ENCODE results near the gene MR1.

DNA sequence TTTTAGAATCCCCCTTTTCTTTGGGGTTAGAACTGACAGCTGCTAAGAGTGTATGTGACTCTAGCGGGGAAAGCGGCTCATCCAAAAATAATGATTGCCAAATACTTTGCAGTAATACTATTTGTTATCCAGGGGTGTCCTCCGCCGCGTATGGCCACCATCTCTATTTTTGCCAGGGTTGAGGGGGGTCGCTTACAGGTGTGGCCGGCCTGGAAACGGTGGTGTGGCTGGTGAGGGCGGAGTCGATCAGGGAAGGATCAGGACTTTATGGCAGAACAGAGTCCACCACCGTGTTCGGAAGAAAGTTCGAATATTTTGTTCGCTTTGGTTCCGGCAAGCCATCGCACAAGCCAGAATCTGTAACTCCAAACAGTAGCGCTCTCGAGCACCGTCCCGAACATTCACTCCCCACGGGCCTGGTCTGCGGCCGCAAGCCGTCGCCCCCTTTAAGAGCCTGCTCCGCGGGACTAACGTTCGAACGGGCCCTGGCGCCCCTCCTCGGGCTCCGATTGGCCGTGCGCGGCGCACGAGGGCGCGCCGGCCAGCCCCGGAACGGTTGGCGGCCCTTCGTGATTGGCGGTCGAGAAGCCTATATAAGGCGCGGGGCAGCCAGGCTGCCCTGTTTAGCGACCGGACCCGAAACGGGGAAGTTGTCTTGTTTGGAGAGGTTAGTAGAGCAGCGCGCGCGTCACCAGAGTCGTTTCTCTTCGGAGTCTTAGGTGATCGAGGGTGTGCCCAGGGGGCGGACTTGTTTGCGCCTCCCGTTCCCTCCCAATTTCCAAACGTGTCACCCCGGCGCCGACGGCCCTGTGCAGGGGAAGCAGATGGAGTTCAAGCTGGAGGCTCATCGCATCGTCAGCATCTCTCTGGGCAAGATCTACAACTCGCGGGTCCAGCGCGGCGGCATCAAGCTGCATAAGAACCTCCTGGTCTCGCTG lies 54.6 kb downstream of the MR1 start, which contains the start of gene IER5:
- TF ChIP-seq POLR2AphosphoS5 (IDR thresholded peaks at IDR 0.05) (peak; percentile 98 to 100 (median 100)), EP300 (IDR thresholded peaks at IDR 0.05) (no peak)
- TF ChIP-seq, protein P1, sequence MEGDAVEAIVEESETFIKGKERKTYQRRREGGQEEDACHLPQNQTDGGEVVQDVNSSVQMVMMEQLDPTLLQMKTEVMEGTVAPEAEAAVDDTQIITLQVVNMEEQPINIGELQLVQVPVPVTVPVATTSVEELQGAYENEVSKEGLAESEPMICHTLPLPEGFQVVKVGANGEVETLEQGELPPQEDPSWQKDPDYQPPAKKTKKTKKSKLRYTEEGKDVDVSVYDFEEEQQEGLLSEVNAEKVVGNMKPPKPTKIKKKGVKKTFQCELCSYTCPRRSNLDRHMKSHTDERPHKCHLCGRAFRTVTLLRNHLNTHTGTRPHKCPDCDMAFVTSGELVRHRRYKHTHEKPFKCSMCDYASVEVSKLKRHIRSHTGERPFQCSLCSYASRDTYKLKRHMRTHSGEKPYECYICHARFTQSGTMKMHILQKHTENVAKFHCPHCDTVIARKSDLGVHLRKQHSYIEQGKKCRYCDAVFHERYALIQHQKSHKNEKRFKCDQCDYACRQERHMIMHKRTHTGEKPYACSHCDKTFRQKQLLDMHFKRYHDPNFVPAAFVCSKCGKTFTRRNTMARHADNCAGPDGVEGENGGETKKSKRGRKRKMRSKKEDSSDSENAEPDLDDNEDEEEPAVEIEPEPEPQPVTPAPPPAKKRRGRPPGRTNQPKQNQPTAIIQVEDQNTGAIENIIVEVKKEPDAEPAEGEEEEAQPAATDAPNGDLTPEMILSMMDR (IDR thresholded peaks at IDR 0.05): no peak

All from stomach (tissue), 4 donors.